H1 (cell line): Measurements from ENCODE around the gene TAF3. TPM values are rescaled to one million over a fixed set of nuclear protein-coding genes. Genes with fewer than 3 reads are reported as not detected.

ENCODE experiments used
- CTCF ChIA-PET: fragments of 300-600 bp; sonication (Branson Sonifier 250); formaldehyde crosslinking; loops from one replicate; lab custom pipeline; 2021; ENCODE audit not compliant: partially characterized antibody; lab: Charles Lee
- POLR2A ChIA-PET: fragments of 300-600 bp; sonication (Branson Sonifier 250); formaldehyde crosslinking; loops from one replicate; lab custom pipeline; 2021; ENCODE audit warnings: inconsistent platforms; ENCODE audit not compliant: partially characterized antibody; lab: Charles Lee
- DNase-seq, 2 experiments: peaks; one replicate each; pipeline versions ENCODE4 v3.0.0 to v3.0.0-alpha.2; 2010 to 2022; ENCODE audit warnings: low spot score in 2 of 2, low read depth in 1 of 2, mixed read lengths in 1 of 2
- FAIRE-seq: peaks from 2 replicates; lab custom pipeline; 2011; peaks lifted over from hg19 to GRCh38; lab: Jason Lieb, UNC
- H2AFZ ChIP-seq: 2 replicates; pipeline ENCODE4 v1.8.1; 2012; ENCODE audit warnings: low read length, inconsistent platforms
- H2AK5ac ChIP-seq: 2 replicates; pipeline ENCODE4 v1.6.1; 2013; ENCODE audit warnings: low read depth, low read length
- H2BK120ac ChIP-seq: replicated peaks from 2 replicates; pipeline ENCODE3; 2013; ENCODE audit warnings: low read depth, low read length, inconsistent platforms
- H2BK12ac ChIP-seq: 2 replicates; pipeline ENCODE4 v1.6.1; 2013; ENCODE audit warnings: low read depth, low read length
- H2BK15ac ChIP-seq: 2 replicates; pipeline ENCODE4 v1.6.1; 2013; ENCODE audit warnings: low read length
- H2BK20ac ChIP-seq: 2 replicates; pipeline ENCODE4 v1.6.1; 2013; ENCODE audit warnings: low read length
- H2BK5ac ChIP-seq: 2 replicates; pipeline ENCODE4 v1.6.1; 2013; ENCODE audit warnings: low read depth, low read length
- H3K14ac ChIP-seq: 2 replicates; pipeline ENCODE4 v1.6.1; 2013; ENCODE audit warnings: inconsistent platforms; ENCODE audit not compliant: insufficient read length
- H3K18ac ChIP-seq: 2 replicates; pipeline ENCODE4 v1.6.1; 2013; ENCODE audit warnings: low read length; ENCODE audit errors: extremely low read depth
- H3K23ac ChIP-seq: 2 replicates; pipeline ENCODE4 v1.6.1; 2013; ENCODE audit warnings: inconsistent platforms; ENCODE audit not compliant: insufficient read length
- H3K23me2 ChIP-seq: 2 replicates; pipeline ENCODE4 v1.6.1; 2013; ENCODE audit warnings: low read depth, low read length
- H3K27ac ChIP-seq: 2 replicates; pipeline ENCODE4 v1.6.1; 2011; ENCODE audit warnings: low read depth, low read length, inconsistent platforms
- H3K27me3 ChIP-seq, 4 experiments: replicated peaks in 1 of 4; 1 replicate in 1 of 4; 2 replicates in 3 of 4; pipeline versions ENCODE4 v1.6.1 to v1.8.1; 2011 to 2013; ENCODE audit warnings: low read length in 3 of 4, mild to moderate bottlenecking in 3 of 4, inconsistent platforms in 2 of 4, mixed read lengths in 2 of 4, moderate library complexity in 1 of 4; ENCODE audit not compliant: control insufficient read depth in 3 of 4, insufficient read depth in 3 of 4; ENCODE audit errors: extremely low read depth in 1 of 4
- H3K36me3 ChIP-seq, 4 experiments: 2 replicates each; pipeline versions ENCODE4 v1.6.1 to v1.8.1; 2011 to 2013; ENCODE audit warnings: mild to moderate bottlenecking in 4 of 4, low read length in 3 of 4, moderate library complexity in 2 of 4, control low read depth in 1 of 4, inconsistent platforms in 1 of 4; ENCODE audit not compliant: insufficient read depth in 4 of 4, control insufficient read depth in 2 of 4
- H3K4ac ChIP-seq: replicated peaks from 2 replicates; pipeline ENCODE3; 2013; ENCODE audit warnings: low read length, low read depth, mixed read lengths, inconsistent platforms; ENCODE audit not compliant: insufficient read length
- H3K4me1 ChIP-seq, 4 experiments: replicated peaks in 1 of 4; 1 replicate in 1 of 4; 2 replicates in 3 of 4; pipeline versions ENCODE4 v1.6.1 to v1.8.1; 2011 to 2013; ENCODE audit warnings: low read length in 3 of 4, inconsistent platforms in 2 of 4, mixed read lengths in 1 of 4; ENCODE audit not compliant: insufficient read depth in 4 of 4, control insufficient read depth in 3 of 4
- H3K4me2 ChIP-seq, 2 experiments: 2 replicates each; pipeline versions ENCODE4 v1.6.1 to v1.8.1; 2011 to 2013; ENCODE audit warnings: low read depth in 2 of 2, low read length in 2 of 2, control low read depth in 1 of 2, inconsistent platforms in 1 of 2, mild to moderate bottlenecking in 1 of 2; ENCODE audit not compliant: insufficient read depth in 1 of 2
- H3K4me3 ChIP-seq, 4 experiments: fragments of 200-600, 300-600 bp in 1 of 4; sonication (generic), shearing (Covaris generic), sonication (Bioruptor Twin) in 1 of 4; 2 replicates each; pipeline versions ENCODE4 v1.5.1 to v1.8.1; 2011 to 2016; ENCODE audit warnings: low read length in 4 of 4, low read depth in 3 of 4, control low read depth in 2 of 4, inconsistent platforms in 2 of 4, mild to moderate bottlenecking in 2 of 4, mixed read lengths in 1 of 4, moderate library complexity in 1 of 4; ENCODE audit not compliant: insufficient read depth in 2 of 4; ENCODE audit errors: extremely low read depth in 1 of 4
- H3K56ac ChIP-seq: replicated peaks from 2 replicates; pipeline ENCODE3; 2013; ENCODE audit warnings: low read depth, mild to moderate bottlenecking, mixed read lengths, low read length, inconsistent platforms; ENCODE audit not compliant: insufficient read length
- H3K79me1 ChIP-seq: 2 replicates; pipeline ENCODE4 v1.6.1; 2013; ENCODE audit warnings: low read depth, low read length, control low read depth
- H3K79me2 ChIP-seq, 2 experiments: 2 replicates each; pipeline versions ENCODE4 v1.6.1 to v1.8.1; 2012 to 2013; ENCODE audit warnings: low read length in 2 of 2, mild to moderate bottlenecking in 2 of 2, inconsistent platforms in 1 of 2; ENCODE audit not compliant: insufficient read depth in 2 of 2, control insufficient read depth in 1 of 2
- H3K9ac ChIP-seq, 4 experiments: replicated peaks in 1 of 4; 1 replicate in 1 of 4; 2 replicates in 3 of 4; pipeline versions ENCODE4 v1.6.1 to v1.8.1; 2011 to 2013; ENCODE audit warnings: low read depth in 3 of 4, low read length in 3 of 4, control low read depth in 2 of 4, mild to moderate bottlenecking in 2 of 4, moderate library complexity in 2 of 4, inconsistent platforms in 1 of 4; ENCODE audit errors: extremely low read depth in 1 of 4
- H3K9me3 ChIP-seq, 2 experiments: 2 replicates each; pipeline versions ENCODE4 v1.6.1 to v1.8.1; 2012 to 2013; ENCODE audit warnings: mild to moderate bottlenecking in 2 of 2, moderate library complexity in 2 of 2, control low read depth in 1 of 2, inconsistent platforms in 1 of 2, low read depth in 1 of 2, low read length in 1 of 2, mixed read lengths in 1 of 2; ENCODE audit not compliant: insufficient read depth in 2 of 2
- H4K20me1 ChIP-seq, 2 experiments: replicated peaks in 1 of 2; 2 replicates each; pipeline versions ENCODE3 to v1.8.1; 2011 to 2013; ENCODE audit warnings: inconsistent platforms in 2 of 2, low read length in 2 of 2, mild to moderate bottlenecking in 1 of 2; ENCODE audit not compliant: insufficient read depth in 2 of 2, control insufficient read depth in 1 of 2
- H4K5ac ChIP-seq: 2 replicates; pipeline ENCODE4 v1.6.1; 2013; ENCODE audit warnings: low read length, low read depth, mixed read lengths, inconsistent platforms; ENCODE audit not compliant: insufficient read length
- H4K8ac ChIP-seq: 2 replicates; pipeline ENCODE4 v1.8.0; 2013; ENCODE audit warnings: mild to moderate bottlenecking, moderate library complexity, low read length, inconsistent platforms; ENCODE audit not compliant: insufficient read depth; ENCODE audit errors: extremely low read depth
- H4K91ac ChIP-seq: replicated peaks from 2 replicates; pipeline ENCODE3; 2013; ENCODE audit warnings: low read length, mixed read lengths, inconsistent platforms; ENCODE audit not compliant: insufficient read length
- BRCA1 ChIP-seq: IDR thresholded peaks from 2 replicates; pipeline ENCODE4 v1.6.1; 2012; ENCODE audit warnings: low read depth, low read length, improper control_type of control experiment
- CBX5 ChIP-seq: fragments of 300-800, 300-1000 bp; sonication (generic); IDR thresholded peaks from 2 replicates; pipeline ENCODE4 v1.7.1; 2016; ENCODE audit warnings: antibody characterized with exemption, low read length, low read depth
- CTBP2 ChIP-seq: IDR thresholded peaks from 2 replicates; pipeline ENCODE4 v1.7.0; 2011; ENCODE audit warnings: borderline replicate concordance, mild to moderate bottlenecking, moderate library complexity, mixed read lengths, low read length; ENCODE audit not compliant: insufficient read depth, insufficient read length
- JUND ChIP-seq: IDR thresholded peaks from 2 replicates; pipeline ENCODE4 v1.6.1; 2011; ENCODE audit warnings: mild to moderate bottlenecking, improper control_type of control experiment, low read length
- PHF8 ChIP-seq: fragments of 200-600 bp; sonication (generic); conservative IDR thresholded peaks from 2 replicates; pipeline ENCODE4 v1.7.1; 2012; ENCODE audit warnings: low read depth, mild to moderate bottlenecking, inconsistent platforms, low read length, moderate library complexity
- POLR2A ChIP-seq, 2 experiments: IDR thresholded peaks; 1 replicate in 1 of 2; 2 replicates in 1 of 2; pipeline ENCODE4 v1.6.1; 2011; ENCODE audit warnings: low read depth in 2 of 2, low read length in 2 of 2, mild to moderate bottlenecking in 2 of 2; ENCODE audit errors: control extremely low read depth in 1 of 2
- POU5F1 ChIP-seq: IDR thresholded peaks from 2 replicates; pipeline ENCODE4 v1.6.1; 2011; ENCODE audit warnings: low read depth, mild to moderate bottlenecking, low read length, moderate library complexity
- RAD21 ChIP-seq, 2 experiments: IDR thresholded peaks in 1 of 2; conservative IDR thresholded peaks in 1 of 2; 2 replicates each; pipeline ENCODE4 v1.6.1; 2011; ENCODE audit warnings: low read depth in 2 of 2, low read length in 2 of 2, improper control_type of control experiment in 1 of 2, inconsistent platforms in 1 of 2, mild to moderate bottlenecking in 1 of 2, moderate library complexity in 1 of 2
- RXRA ChIP-seq: IDR thresholded peaks from 2 replicates; pipeline ENCODE4 v1.6.1; 2011; ENCODE audit warnings: low read depth, mild to moderate bottlenecking, low read length, moderate library complexity; ENCODE audit not compliant: insufficient read depth
- SAP30 ChIP-seq: fragments of 300-600 bp; sonication (generic); IDR thresholded peaks from 2 replicates; pipeline ENCODE4 v1.7.1; 2012; ENCODE audit warnings: low read length, moderate library complexity, mild to moderate bottlenecking, inconsistent platforms; ENCODE audit not compliant: insufficient read depth, insufficient replicate concordance
- SP1 ChIP-seq: IDR thresholded peaks from 2 replicates; pipeline ENCODE4 v1.6.1; 2011; ENCODE audit warnings: low read depth, low read length
- TBP ChIP-seq: IDR thresholded peaks from 2 replicates; pipeline ENCODE4 v1.6.1; 2011; ENCODE audit warnings: low read depth, low read length, improper control_type of control experiment
- TCF12 ChIP-seq: IDR thresholded peaks from 2 replicates; pipeline ENCODE4 v1.6.1; 2011; ENCODE audit warnings: low read depth, mild to moderate bottlenecking, low read length
- YY1 ChIP-seq: IDR thresholded peaks from 2 replicates; pipeline ENCODE4 v1.6.1; 2011; ENCODE audit warnings: low read depth, mild to moderate bottlenecking, low read length
- WGBS, 2 experiments: shearing (Covaris generic) in 1 of 2; methylation state at CpG; one replicate each; pipeline versions ENCODE4 v1.1.6 to v1.1.7; 2013 to 2015; ENCODE audit warnings: low lambda C conversion rate in 2 of 2, mixed read lengths in 2 of 2, inconsistent platforms in 1 of 2, low coverage in 1 of 2, missing lambda C conversion rate in 1 of 2; ENCODE audit not compliant: insufficient replicate concordance in 2 of 2, insufficient coverage in 1 of 2, insufficient read length in 1 of 2; ENCODE audit errors: extremely low coverage in 1 of 2, missing lambda C conversion rate in 1 of 2; 5-methylcytosine and 5-hydroxymethylcytosine counted together
- polyA plus RNA-seq, 7 experiments: library from polyadenylated mRNA; depleted of rRNA in 3 of 7; stranded (reverse) in 5 of 7; unstranded in 2 of 7; fragments of >200 nt in 5 of 7; fragments of 200-250 nt in 2 of 7; gene quantifications; 1 replicate in 5 of 7; 2 replicates in 1 of 7; 4 replicates in 1 of 7; pipeline versions ENCODE4 v1.2.1 to v1.2.3, GENCODE V29; 2011 to 2013; ENCODE audit warnings: missing spikeins in 2 of 7, mixed read lengths in 2 of 7
- total RNA-seq: library from RNA; stranded (reverse); fragmentation: NEBNext Ultra II Directional; extraction: Animal tissue kit (Norgen Biotek cat#: 25700); gene quantifications from 2 replicates; pipeline ENCODE4 v1.2.1, GENCODE V29; 2021
- TF ChIP-seq, protein P1 (sequence below): IDR thresholded peaks from 2 replicates; pipeline ENCODE4 v1.6.1; 2012; ENCODE audit warnings: inconsistent platforms

The TAF3 gene
- total and polyA plus RNA-seq, 2 of the 8 experiments (the other 6 are each of a cell fraction or from before 2014, with no cell fraction given) = 1.5 to 11.2 TPM

DNA sequence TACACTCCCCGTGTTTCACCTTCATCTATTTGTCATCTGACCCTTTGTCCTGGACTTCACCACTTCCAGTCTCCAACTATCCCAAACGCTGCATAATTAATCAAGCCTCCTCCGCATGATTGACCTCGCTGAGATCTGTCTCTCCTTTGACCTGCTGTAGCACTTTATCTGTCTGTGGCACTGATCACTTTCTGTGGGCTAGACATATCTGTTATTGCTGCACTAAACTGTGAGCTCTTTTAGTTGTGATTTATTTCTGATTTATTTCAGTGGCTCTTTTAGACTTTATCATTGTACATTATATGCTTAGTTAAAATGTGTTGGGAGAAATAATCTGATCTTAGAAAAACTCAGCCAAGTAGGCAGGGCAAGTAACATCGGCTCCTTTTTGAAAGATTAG is 144.3 kb downstream of the TAF3 start:
- no peaks in the 10 kb centered on the region for H3K79me1 ChIP-seq
- no peaks in the 10 kb centered on the region for H4K20me1 ChIP-seq
- peaks cover 0 to 6% (median 2%) of the 10 kb centered on the region in 4 experiments; a peak in 3 of 8 replicates for H3K36me3 ChIP-seq
- no peak overlapping the region for H4K91ac ChIP-seq
- no peak overlapping the region for H3K4ac ChIP-seq
- no peak overlapping the region for H2BK5ac ChIP-seq
- no peak overlapping the region for H2BK15ac ChIP-seq
- H3K27ac ChIP-seq = no peak overlapping the region
- 89% methylated on average over 5 of the region's 5 CpGs; no CpG with 5 or more reads in 1 of the 2 experiments for WGBS, 2 experiments
- no peak overlapping the region for H2AFZ ChIP-seq
- H2BK12ac ChIP-seq = no peak overlapping the region
- H3K23ac ChIP-seq = no peak overlapping the region
- no peaks in the 10 kb centered on the region for H3K9me3 ChIP-seq
- no peak overlapping the region for H3K18ac ChIP-seq
- no peak overlapping the region for H2AK5ac ChIP-seq
- no peak overlapping the region for H3K14ac ChIP-seq
- no peak for DNase-seq
- H3K56ac ChIP-seq = no peak overlapping the region
- H3K79me2 ChIP-seq = no peaks in the 10 kb centered on the region
- no peak overlapping the region for H3K9ac ChIP-seq
- POLR2A ChIA-PET = no interaction called here
- no peak overlapping the region for H3K4me2 ChIP-seq
- no peaks in the 10 kb centered on the region for H3K4me1 ChIP-seq
- FAIRE-seq = no peak
- no peaks in the 10 kb centered on the region for H3K23me2 ChIP-seq
- no peak overlapping the region for H3K4me3 ChIP-seq
- H4K5ac ChIP-seq = no peak overlapping the region
- no peak overlapping the region for H4K8ac ChIP-seq
- peaks cover 0 to 1% (median 0%) of the 10 kb centered on the region in 4 experiments; a peak in 1 of 7 replicates for H3K27me3 ChIP-seq
- H2BK120ac ChIP-seq = no peak overlapping the region
- CTCF ChIA-PET = no interaction called here
- H2BK20ac ChIP-seq = no peak overlapping the region
- no peak for TF ChIP-seq POLR2A (IDR thresholded peaks at IDR 0.05; ENCODE audit: control extremely low read depth in 1 of 2, low read depth in 2 of 2, low read length in 2 of 2)
- TF ChIP-seq JUND = no peak
- TF ChIP-seq YY1 = no peak
- TF ChIP-seq TBP = no peak
- no peak for TF ChIP-seq CBX5
- TF ChIP-seq CTBP2 = no peak
- TF ChIP-seq BRCA1 = no peak
- no peak for TF ChIP-seq SAP30
- TF ChIP-seq, protein P1, sequence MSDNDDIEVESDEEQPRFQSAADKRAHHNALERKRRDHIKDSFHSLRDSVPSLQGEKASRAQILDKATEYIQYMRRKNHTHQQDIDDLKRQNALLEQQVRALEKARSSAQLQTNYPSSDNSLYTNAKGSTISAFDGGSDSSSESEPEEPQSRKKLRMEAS = no peak
- TF ChIP-seq RXRA = no peak
- TF ChIP-seq TCF12 = no peak
- TF ChIP-seq PHF8 = no peak
- TF ChIP-seq RAD21 (IDR thresholded peaks at IDR 0.05 in 1 of 2, conservative IDR thresholded peaks at IDR 0.05 in 1 of 2; ENCODE audit: low read depth in 2 of 2, low read length in 2 of 2) = no peak
- TF ChIP-seq POU5F1 = no peak
- no peak for TF ChIP-seq SP1
